IMR-90 (cell line): ENCODE measurements around the gene LRRC4C.

ENCODE experiments used
- BHLHE40 ChIP-seq: fragments of 150-350 bp; IDR thresholded peaks from 2 replicates; pipeline ENCODE4 v1.6.1; 2016; ENCODE audit warnings: mild to moderate bottlenecking, low read depth, low read length
- NFE2L2 ChIP-seq: fragments of 150-350 bp; IDR thresholded peaks from 2 replicates; pipeline ENCODE4 v1.6.1; 2016; ENCODE audit warnings: low read depth, mild to moderate bottlenecking, low read length
- POLR2A ChIP-seq: IDR thresholded peaks from 2 replicates; pipeline ENCODE4 v1.6.1; 2012; ENCODE audit warnings: mild to moderate bottlenecking, low read depth, low read length
- RCOR1 ChIP-seq: IDR thresholded peaks from 2 replicates; pipeline ENCODE4 v1.6.1; 2012; ENCODE audit warnings: mild to moderate bottlenecking, low read length, improper control_type of control experiment; ENCODE audit not compliant: insufficient replicate concordance
- TF ChIP-seq, protein P1 (sequence below): conservative IDR thresholded peaks from 2 replicates; pipeline ENCODE4 v1.5.1; 2012; ENCODE audit warnings: mild to moderate bottlenecking, low read depth, low read length, improper control_type of control experiment
- TF ChIP-seq, protein P2 (sequence below): fragments of 150-350 bp; IDR thresholded peaks from 2 replicates; pipeline ENCODE4 v1.6.1; 2017; ENCODE audit warnings: mild to moderate bottlenecking, antibody characterized with exemption, low read length, low read depth

DNA sequence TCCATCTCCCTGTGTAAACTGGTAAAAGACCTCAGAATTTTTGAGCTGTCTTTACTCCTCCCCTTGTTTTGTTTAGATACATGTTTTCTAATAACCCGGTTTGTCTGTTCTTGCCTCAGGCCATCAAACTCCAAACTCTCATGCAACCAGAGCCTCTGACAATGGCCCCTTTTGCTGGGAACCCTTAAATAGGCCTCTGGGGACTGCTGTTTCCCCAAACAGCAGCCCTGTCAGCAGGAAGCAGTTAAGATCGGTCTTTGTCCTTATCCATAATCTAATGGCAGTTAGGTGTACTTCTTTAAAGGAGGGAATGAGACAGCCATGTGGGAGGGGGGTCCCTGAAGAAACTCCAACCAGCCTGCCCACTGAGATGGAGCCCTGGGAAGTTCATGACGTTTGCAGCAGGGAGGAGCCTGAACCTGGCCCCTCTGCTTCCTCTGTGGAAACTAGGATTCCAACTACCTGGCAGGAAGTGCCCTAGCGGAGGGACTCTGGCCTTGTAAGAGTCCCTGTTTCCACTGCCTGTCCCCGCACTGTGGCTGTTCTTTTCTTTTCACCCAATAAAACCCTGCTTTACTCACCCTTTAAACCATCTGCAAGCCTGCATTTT is 1354.4 kb downstream of the LRRC4C start:
- TF ChIP-seq NFE2L2 (no peak), RCOR1 (no peak), POLR2A (no peak), BHLHE40 (no peak)
- TF ChIP-seq, protein P1, sequence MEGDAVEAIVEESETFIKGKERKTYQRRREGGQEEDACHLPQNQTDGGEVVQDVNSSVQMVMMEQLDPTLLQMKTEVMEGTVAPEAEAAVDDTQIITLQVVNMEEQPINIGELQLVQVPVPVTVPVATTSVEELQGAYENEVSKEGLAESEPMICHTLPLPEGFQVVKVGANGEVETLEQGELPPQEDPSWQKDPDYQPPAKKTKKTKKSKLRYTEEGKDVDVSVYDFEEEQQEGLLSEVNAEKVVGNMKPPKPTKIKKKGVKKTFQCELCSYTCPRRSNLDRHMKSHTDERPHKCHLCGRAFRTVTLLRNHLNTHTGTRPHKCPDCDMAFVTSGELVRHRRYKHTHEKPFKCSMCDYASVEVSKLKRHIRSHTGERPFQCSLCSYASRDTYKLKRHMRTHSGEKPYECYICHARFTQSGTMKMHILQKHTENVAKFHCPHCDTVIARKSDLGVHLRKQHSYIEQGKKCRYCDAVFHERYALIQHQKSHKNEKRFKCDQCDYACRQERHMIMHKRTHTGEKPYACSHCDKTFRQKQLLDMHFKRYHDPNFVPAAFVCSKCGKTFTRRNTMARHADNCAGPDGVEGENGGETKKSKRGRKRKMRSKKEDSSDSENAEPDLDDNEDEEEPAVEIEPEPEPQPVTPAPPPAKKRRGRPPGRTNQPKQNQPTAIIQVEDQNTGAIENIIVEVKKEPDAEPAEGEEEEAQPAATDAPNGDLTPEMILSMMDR = no peak
- TF ChIP-seq, protein P2, sequence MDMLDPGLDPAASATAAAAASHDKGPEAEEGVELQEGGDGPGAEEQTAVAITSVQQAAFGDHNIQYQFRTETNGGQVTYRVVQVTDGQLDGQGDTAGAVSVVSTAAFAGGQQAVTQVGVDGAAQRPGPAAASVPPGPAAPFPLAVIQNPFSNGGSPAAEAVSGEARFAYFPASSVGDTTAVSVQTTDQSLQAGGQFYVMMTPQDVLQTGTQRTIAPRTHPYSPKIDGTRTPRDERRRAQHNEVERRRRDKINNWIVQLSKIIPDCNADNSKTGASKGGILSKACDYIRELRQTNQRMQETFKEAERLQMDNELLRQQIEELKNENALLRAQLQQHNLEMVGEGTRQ = no peak
